MG63 (cell line): ENCODE results near the gene PHF23. TPM values are rescaled to one million over a fixed set of nuclear protein-coding genes. Genes with fewer than 3 reads are reported as not detected.

Experiments
- DNase-seq: peaks from one replicate; pipeline ENCODE4 v3.0.0-alpha.2; 2020
- H3K27me3 ChIP-seq: fragments of 250-450 bp; sonication (Bioruptor Pico); 2 replicates; pipeline ENCODE4 v1.5.1; 2020; ENCODE audit warnings: mild to moderate bottlenecking, moderate library complexity
- H3K36me3 ChIP-seq: fragments of 250-450 bp; sonication (Bioruptor Pico); 2 replicates; pipeline ENCODE4 v1.5.1; 2020; ENCODE audit warnings: mild to moderate bottlenecking, moderate library complexity
- H3K4me3 ChIP-seq: fragments of 250-450 bp; sonication (Bioruptor Pico); 2 replicates; pipeline ENCODE4 v1.5.1; 2020; ENCODE audit warnings: mild to moderate bottlenecking, moderate library complexity
- H3K9me3 ChIP-seq: fragments of 250-450 bp; sonication (Bioruptor Pico); 2 replicates; pipeline ENCODE4 v1.5.1; 2020; ENCODE audit warnings: mild to moderate bottlenecking, moderate library complexity
- total RNA-seq: library from RNA; depleted of rRNA; stranded (reverse); fragments of >200 nt; shearing (Covaris generic); gene quantifications from 2 replicates; pipeline ENCODE4 v1.2.3, GENCODE V29; 2014; ENCODE audit warnings: low replicate concordance; rRNA removed

The PHF23 gene
- total RNA-seq: 34.4 and 62.7 TPM in 2 replicates

GRCh38 chr17:7239091-7240027 is at the start of gene PHF23:
Gene PHF23, minus strand, starts transcription at chr17:7239457. Its CDS starts 178 bp downstream, at chr17:7239279.
- H3K4me3 ChIP-seq: peak within 1 kb of the TSS; percentile 79
- H3K9me3 ChIP-seq: no peaks in the 10 kb centered on the region
- H3K27me3 ChIP-seq: no peaks in the 10 kb centered on the region
- peaks cover 41% of the 10 kb centered on the region for H3K36me3 ChIP-seq
- DNase-seq: peak; percentile 95

- Histone ChIP-seq H3K4me3 (no peak overlapping the region), H3K36me3 (no peaks in the 10 kb centered on the region), H3K9me3 (no peaks in the 10 kb centered on the region), H3K27me3 (no peaks in the 10 kb centered on the region)
- no peak for DNase-seq
Measured at GRCh38 chr17:7285679-7286078, 46.4 kb upstream of the PHF23 start.

GRCh38 chr17:7284911-7285310 is 45.7 kb upstream of the PHF23 start:
- no peaks in the 10 kb centered on the region for H3K9me3 ChIP-seq
- H3K36me3 ChIP-seq: no peaks in the 10 kb centered on the region
- DNase-seq: no peak
- H3K27me3 ChIP-seq: no peaks in the 10 kb centered on the region
- H3K4me3 ChIP-seq: no peak overlapping the region

- H3K9me3 ChIP-seq: no peaks in the 10 kb centered on the region
- H3K36me3 ChIP-seq: no peaks in the 10 kb centered on the region
- H3K27me3 ChIP-seq: no peaks in the 10 kb centered on the region
- DNase-seq: no peak
- no peak overlapping the region for H3K4me3 ChIP-seq
Measured at GRCh38 chr17:7283471-7284216, 44.4 kb upstream of the PHF23 start.

- no peak for DNase-seq
- no peaks in the 10 kb centered on the region for H3K36me3 ChIP-seq
- no peaks in the 10 kb centered on the region for H3K9me3 ChIP-seq
- no peak overlapping the region for H3K4me3 ChIP-seq
- H3K27me3 ChIP-seq: no peaks in the 10 kb centered on the region
Measured at GRCh38 chr17:7282752-7283321, 43.6 kb upstream of the PHF23 start.

GRCh38 chr17:7281953-7282751 is 42.9 kb upstream of the PHF23 start:
- H3K4me3 ChIP-seq: no peak overlapping the region
- DNase-seq: no peak
- no peaks in the 10 kb centered on the region for H3K9me3 ChIP-seq
- no peaks in the 10 kb centered on the region for H3K36me3 ChIP-seq
- no peaks in the 10 kb centered on the region for H3K27me3 ChIP-seq

GRCh38 chr17:7281074-7281952 is 42.1 kb upstream of the PHF23 start, which contains the start of gene SLC2A4:
Gene SLC2A4, plus strand, starts transcription at chr17:7281718. Its CDS starts 217 bp downstream, at chr17:7281935.
- Histone ChIP-seq H3K36me3 (no peaks in the 10 kb centered on the region), H3K9me3 (no peaks in the 10 kb centered on the region), H3K4me3 (peak within 1 kb of the TSS; percentile 25), H3K27me3 (no peaks in the 10 kb centered on the region)
- DNase-seq: peak; percentile 70

GRCh38 chr17:7280519-7281073 is 41.3 kb upstream of the PHF23 start:
- H3K4me3 ChIP-seq: peak overlapping the region; percentile 25
- no peaks in the 10 kb centered on the region for H3K27me3 ChIP-seq
- DNase-seq: peak; percentile 63
- no peaks in the 10 kb centered on the region for H3K36me3 ChIP-seq
- no peaks in the 10 kb centered on the region for H3K9me3 ChIP-seq

GRCh38 chr17:7279448-7279847 is 40.2 kb upstream of the PHF23 start:
- Histone ChIP-seq H3K4me3 (no peak overlapping the region), H3K27me3 (no peaks in the 10 kb centered on the region), H3K36me3 (no peaks in the 10 kb centered on the region), H3K9me3 (no peaks in the 10 kb centered on the region)
- DNase-seq: no peak

- H3K36me3 ChIP-seq: no peaks in the 10 kb centered on the region
- DNase-seq: peak; percentile 33
Measured at GRCh38 chr17:7266784-7267183, 27.5 kb upstream of the PHF23 start.

GRCh38 chr17:7263801-7264078 is 24.5 kb upstream of the PHF23 start:
- Histone ChIP-seq H3K9me3 (no peaks in the 10 kb centered on the region), H3K27me3 (no peaks in the 10 kb centered on the region), H3K4me3 (no peak overlapping the region), H3K36me3 (peaks cover 5% of the 10 kb centered on the region; the same call in 1 of the 2 replicates)
- no peak for DNase-seq

More at GRCh38 chr17:7266784-7267183, 27.5 kb upstream of the PHF23 start:
- no peaks in the 10 kb centered on the region for H3K27me3 ChIP-seq
- H3K4me3 ChIP-seq: no peak overlapping the region
- no peaks in the 10 kb centered on the region for H3K9me3 ChIP-seq

- DNase-seq: no peak
- H3K9me3 ChIP-seq: no peaks in the 10 kb centered on the region
- H3K27me3 ChIP-seq: no peaks in the 10 kb centered on the region
- peaks cover 8% of the 10 kb centered on the region; the same call in 1 of the 2 replicates for H3K36me3 ChIP-seq
- no peak overlapping the region for H3K4me3 ChIP-seq
Measured at GRCh38 chr17:7262935-7263800, 23.9 kb upstream of the PHF23 start.

- H3K9me3 ChIP-seq: no peaks in the 10 kb centered on the region
- H3K27me3 ChIP-seq: no peaks in the 10 kb centered on the region
- no peak within 1 kb of the TSS for H3K4me3 ChIP-seq
- peaks cover 10% of the 10 kb centered on the region for H3K36me3 ChIP-seq
- DNase-seq: no peak
Measured at GRCh38 chr17:7262192-7262934, 23.1 kb upstream of the PHF23 start, which contains the start of gene CLDN7. Gene CLDN7, minus strand, starts transcription at chr17:7262478. Its CDS starts 435 bp downstream, at chr17:7262043.
